HEK293T (cell line): ENCODE measurements around the gene ACKR3.

ENCODE experiments used
- CTCF ChIA-PET: fragments of 350-600 bp; formaldehyde crosslinking; extraction: SDS; loops from one replicate; lab custom pipeline; 2021; ENCODE audit warnings: antibody characterized with exemption, inconsistent platforms; lab: Yijun Ruan, JAX
- POLR2A ChIA-PET: fragments of 350-600 bp; formaldehyde crosslinking; extraction: SDS; loops from one replicate; lab custom pipeline; 2020; ENCODE audit warnings: antibody characterized with exemption, inconsistent platforms; lab: Yijun Ruan, JAX
- DNase-seq: peaks from one replicate; pipeline ENCODE4 v3.0.0; 2012; ENCODE audit warnings: mixed read lengths; ENCODE audit errors: extremely low spot score
- ARNT ChIP-seq: fragments of 450-650 bp; IDR thresholded peaks from 2 replicates; pipeline ENCODE4 v1.6.1; 2017; ENCODE audit warnings: mild to moderate bottlenecking
- BHLHE40 ChIP-seq: fragments of 450-650 bp; IDR thresholded peaks from 2 replicates; pipeline ENCODE4 v1.6.1; 2016; ENCODE audit warnings: mild to moderate bottlenecking, moderate library complexity, borderline replicate concordance
- CTBP1 ChIP-seq: fragments of 450-650 bp; IDR thresholded peaks from 2 replicates; pipeline ENCODE4 v1.6.1; 2016; ENCODE audit warnings: borderline replicate concordance
- ELF4 ChIP-seq: fragments of 450-650 bp; IDR thresholded peaks from 2 replicates; pipeline ENCODE4 v1.6.1; 2017; ENCODE audit warnings: antibody characterized with exemption
- FOXA1 ChIP-seq: fragments of 450-650 bp; IDR thresholded peaks from 2 replicates; pipeline ENCODE4 v1.6.1; 2016; ENCODE audit warnings: mild to moderate bottlenecking
- FOXK2 ChIP-seq: fragments of 450-650 bp; IDR thresholded peaks from 2 replicates; pipeline ENCODE4 v1.6.1; 2016; ENCODE audit warnings: mild to moderate bottlenecking
- FOXM1 ChIP-seq: fragments of 450-650 bp; IDR thresholded peaks from 2 replicates; pipeline ENCODE4 v1.6.1; 2017; ENCODE audit warnings: mild to moderate bottlenecking, borderline replicate concordance
- HDGF ChIP-seq: fragments of 450-650 bp; IDR thresholded peaks from 2 replicates; pipeline ENCODE4 v1.6.1; 2017; ENCODE audit warnings: antibody characterized with exemption, borderline replicate concordance
- L3MBTL2 ChIP-seq: fragments of 450-650 bp; conservative IDR thresholded peaks from 2 replicates; pipeline ENCODE4 v1.6.1; 2016; ENCODE audit warnings: mild to moderate bottlenecking
- LEF1 ChIP-seq: fragments of 450-650 bp; IDR thresholded peaks from 2 replicates; pipeline ENCODE4 v1.6.1; 2017; ENCODE audit warnings: mild to moderate bottlenecking, borderline replicate concordance
- NFRKB ChIP-seq: fragments of 450-650 bp; IDR thresholded peaks from 2 replicates; pipeline ENCODE4 v1.6.1; 2016; ENCODE audit warnings: mild to moderate bottlenecking, moderate library complexity
- PKNOX1 ChIP-seq: fragments of 450-650 bp; IDR thresholded peaks from 2 replicates; pipeline ENCODE4 v1.6.1; 2016
- SP1 ChIP-seq: fragments of 450-650 bp; IDR thresholded peaks from 2 replicates; pipeline ENCODE4 v1.6.1; 2017
- SUZ12 ChIP-seq: fragments of 450-650 bp; IDR thresholded peaks from 2 replicates; pipeline ENCODE4 v1.6.1; 2016; ENCODE audit warnings: mild to moderate bottlenecking
- TARDBP ChIP-seq: fragments of 450-650 bp; IDR thresholded peaks from 2 replicates; pipeline ENCODE4 v1.6.1; 2016
- ZNF384 ChIP-seq: fragments of 450-650 bp; IDR thresholded peaks from 2 replicates; pipeline ENCODE4 v1.6.1; 2016

Gene ACKR3

DNA sequence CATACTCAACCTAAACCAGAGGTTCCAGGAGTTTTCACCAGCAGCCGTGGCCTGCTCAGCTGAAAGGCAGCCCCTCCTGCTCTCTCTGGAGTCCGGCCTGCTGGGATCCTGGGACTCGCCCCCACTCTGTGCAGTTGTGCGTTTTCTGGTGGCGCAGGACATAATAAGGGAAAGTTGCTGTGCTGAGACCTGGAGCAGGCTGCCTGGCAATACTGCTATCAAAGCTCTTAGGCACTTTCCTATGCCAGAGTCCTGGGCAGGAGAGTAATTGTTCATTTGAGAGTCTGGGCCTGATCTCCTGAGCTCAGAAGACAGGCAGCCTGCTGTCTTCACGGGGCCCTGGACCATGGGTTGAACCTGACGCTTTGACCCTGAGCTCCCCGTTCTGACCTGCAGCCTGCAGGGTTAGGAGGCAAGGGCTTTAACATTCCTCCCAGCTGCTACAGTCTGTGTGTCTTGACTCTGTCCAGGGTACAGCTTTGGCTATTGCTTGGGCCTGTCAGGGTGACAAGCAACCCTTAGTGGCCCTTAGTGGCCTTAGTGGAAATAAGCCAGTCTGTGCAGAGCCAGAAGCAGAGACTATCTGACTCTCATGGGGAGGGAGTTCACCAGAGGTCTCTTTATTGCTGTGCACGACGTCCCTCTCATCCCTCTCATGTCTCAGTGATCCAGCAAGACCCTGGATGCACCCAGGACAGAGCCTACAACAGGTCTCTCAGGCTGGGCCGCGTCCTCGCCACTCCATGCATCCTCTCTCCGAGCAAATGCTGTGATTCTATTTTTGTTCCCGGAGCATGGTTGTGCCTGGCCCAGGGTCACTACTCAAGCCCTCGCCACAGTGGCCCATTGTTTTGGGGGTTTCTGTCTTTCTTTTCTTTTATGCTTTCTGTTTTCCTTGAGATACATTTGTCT is 60.6 kb downstream of the ACKR3 start:
- ChIA-PET CTCF (no interaction called here), POLR2A (no interaction called here)
- no peak for DNase-seq
- no peak for TF ChIP-seq ELF4
- TF ChIP-seq FOXM1 = no peak
- TF ChIP-seq SP1 = no peak
- TF ChIP-seq NFRKB = no peak
- TF ChIP-seq CTBP1 = no peak
- TF ChIP-seq SUZ12 = no peak
- no peak for TF ChIP-seq ZNF384
- no peak for TF ChIP-seq ARNT
- no peak for TF ChIP-seq HDGF
- TF ChIP-seq TARDBP = no peak
- no peak for TF ChIP-seq FOXA1
- TF ChIP-seq BHLHE40 = no peak
- no peak for TF ChIP-seq FOXK2
- TF ChIP-seq PKNOX1 = no peak
- TF ChIP-seq LEF1 = no peak
- no peak for TF ChIP-seq L3MBTL2

GRCh38 chr2:236631281-236631855 is 61.7 kb downstream of the ACKR3 start:
- TF ChIP-seq SP1 (no peak), LEF1 (no peak)
- no peak for DNase-seq
- ChIA-PET POLR2A (no interaction called here), CTCF (no interaction called here)

DNA sequence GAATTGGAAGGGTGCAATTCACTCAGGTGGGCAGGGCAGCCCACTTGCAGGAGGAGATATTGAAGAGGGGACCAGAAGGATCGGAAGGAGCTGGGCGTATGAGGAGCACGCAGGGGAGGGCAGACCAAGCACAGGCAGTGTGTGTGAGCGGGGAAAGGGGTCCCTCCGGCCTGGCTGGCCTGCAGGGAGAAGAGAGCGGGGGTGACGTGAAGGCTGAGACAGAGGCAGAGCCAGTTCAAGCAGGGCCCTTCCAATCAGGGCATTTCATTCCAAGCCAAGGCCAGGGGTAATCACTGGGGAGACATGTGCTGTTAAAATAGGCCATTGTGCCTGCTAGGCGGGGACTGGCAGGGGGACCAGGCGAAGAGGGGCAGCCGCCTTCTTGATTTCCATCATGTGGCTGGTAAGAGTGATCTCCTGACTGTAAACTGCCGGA is 62.2 kb downstream of the ACKR3 start:
- ChIA-PET CTCF (no interaction called here), POLR2A (no interaction called here)
- TF ChIP-seq FOXM1 (no peak), FOXA1 (no peak), ELF4 (no peak), TARDBP (no peak), HDGF (no peak), SP1 (no peak), LEF1 (no peak), SUZ12 (no peak), CTBP1 (no peak), FOXK2 (no peak), ZNF384 (no peak), L3MBTL2 (no peak), ARNT (no peak), NFRKB (no peak), PKNOX1 (no peak), BHLHE40 (no peak)
- no peak for DNase-seq
